Activated B cell treated with CpG ODN at 0.5 μM for 24 hours (primary cell): Measurements from ENCODE around the gene DLGAP4. TPM values are rescaled to one million over a fixed set of nuclear protein-coding genes. Genes with fewer than 3 reads are reported as not detected.
A peak's percentile ranks its signal among the peaks of the same experiment; 100 is the strongest.

ENCODE experiments used
- ATAC-seq: fragments of 200-7000 bp; cut with Tn5 transposase; one replicate; pipeline ENCODE4 v1.10.0; 2021; ENCODE audit warnings: low read depth, mild to moderate bottlenecking, moderate library complexity
- CTCF ChIA-PET: fragments of 350-600 bp; sonication (Branson Sonifier 250); formaldehyde crosslinking; loops from one replicate; lab custom pipeline; 2021; ENCODE audit warnings: antibody characterized with exemption; lab: Charles Lee
- POLR2A ChIA-PET: fragments of 350-600 bp; sonication (Branson Sonifier 250); formaldehyde crosslinking; loops from one replicate; lab custom pipeline; 2021; ENCODE audit warnings: antibody characterized with exemption; lab: Charles Lee
- DNase-seq: peaks from one replicate; pipeline ENCODE4 v3.0.0; 2022
- H3K27ac Mint-ChIP-seq: one replicate; pipeline ENCODE4 v1.8.0; 2020; ENCODE audit warnings: mixed read lengths
- H3K27me3 Mint-ChIP-seq: one replicate; pipeline ENCODE4 v1.8.0; 2021; ENCODE audit warnings: mixed read lengths
- H3K36me3 Mint-ChIP-seq: one replicate; pipeline ENCODE4 v1.8.0; 2021; ENCODE audit warnings: low read depth, mixed read lengths
- H3K4me1 Mint-ChIP-seq: one replicate; pipeline ENCODE4 v1.8.0; 2021; ENCODE audit warnings: mixed read lengths
- H3K4me3 Mint-ChIP-seq: one replicate; pipeline ENCODE4 v1.8.0; 2020; ENCODE audit warnings: mild to moderate bottlenecking, mixed read lengths
- H3K9me3 Mint-ChIP-seq: one replicate; pipeline ENCODE4 v1.8.0; 2020; ENCODE audit warnings: mixed read lengths
- CTCF ChIP-seq: fragments of 200-600 bp; IDR thresholded peaks from one replicate; pipeline ENCODE4 v1.8.0; 2022; ENCODE audit warnings: antibody characterized with exemption, mild to moderate bottlenecking
- intact Hi-C: fragments of 100-400 bp; cut with micrococcal nuclease; formaldehyde crosslinking; loops from one replicate; pipeline ENCODE4 v1.15.1; 2024
- total RNA-seq: library from RNA; stranded (reverse); gene quantifications from 2 replicates; pipeline ENCODE4 v1.2.3, GENCODE V29; 2022

DLGAP4 gene
- total RNA-seq, 1 donor from 2014 or later, result 38.7 TPM

DNA sequence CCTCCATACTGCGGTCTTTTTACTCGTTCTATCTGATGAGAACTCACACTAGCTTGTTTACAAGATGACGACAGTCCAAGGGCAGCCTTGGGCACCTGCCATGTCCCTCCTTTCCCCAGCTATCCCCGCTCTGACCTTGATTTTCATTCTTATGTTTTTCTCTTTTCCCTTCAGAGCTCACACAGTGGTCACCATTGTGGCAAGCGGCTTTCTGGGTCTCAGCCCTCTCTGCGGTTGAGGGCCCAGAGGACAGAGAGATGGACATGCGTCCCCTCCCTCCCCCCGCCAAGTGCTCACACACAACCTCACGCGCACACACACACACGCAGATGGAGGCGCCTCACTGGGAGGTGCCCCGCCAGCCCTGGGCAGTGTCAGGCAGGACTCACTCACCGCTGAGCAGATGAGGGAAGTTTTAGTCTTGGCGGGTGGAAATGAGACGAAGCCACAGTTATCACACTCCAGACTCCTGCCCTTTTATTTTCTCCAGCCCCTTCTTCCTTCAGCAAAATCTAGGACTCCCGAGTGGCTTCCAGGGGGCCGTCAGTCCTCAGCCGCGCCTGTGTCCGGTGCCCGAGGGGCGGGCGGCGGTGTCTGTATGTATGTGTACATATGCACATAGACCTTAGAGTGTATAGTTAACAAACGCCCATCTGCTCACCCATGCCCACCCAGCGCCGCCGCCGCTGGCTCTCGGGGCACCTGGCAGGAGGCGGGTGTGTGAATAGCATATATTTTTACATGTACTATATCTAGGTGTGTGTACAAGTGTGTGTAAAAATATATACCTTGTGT, 221.4 kb downstream of the DLGAP4 start:
- ChIA-PET POLR2A (no interaction called here), CTCF (no interaction called here)
- Mint-ChIP-seq H3K27me3 (no peaks in the 10 kb centered on the region), H3K4me1 (peaks cover 18% of the 10 kb centered on the region), H3K9me3 (no peaks in the 10 kb centered on the region), H3K27ac (no peak overlapping the region), H3K36me3 (peaks cover 45% of the 10 kb centered on the region), H3K4me3 (no peak overlapping the region)
- TF ChIP-seq CTCF, result no peak
- intact Hi-C loops, result no loop called here
- DNase-seq (no peak), ATAC-seq (no peak)

- no peaks in the 10 kb centered on the region for H3K27me3 Mint-ChIP-seq
- POLR2A ChIA-PET, result no interaction called here
- H3K36me3 Mint-ChIP-seq, result peaks cover 42% of the 10 kb centered on the region
- intact Hi-C loops, result no loop called here
- peak overlapping the region; percentile 12 for H3K27ac Mint-ChIP-seq
- CTCF ChIA-PET, result no interaction called here
- H3K9me3 Mint-ChIP-seq, result no peaks in the 10 kb centered on the region
- peaks cover 10% of the 10 kb centered on the region for H3K4me1 Mint-ChIP-seq
- ATAC-seq, result no peak
- no peak for DNase-seq
- TF ChIP-seq CTCF, result no peak
- H3K4me3 Mint-ChIP-seq, result no peak overlapping the region
Measured at GRCh38 chr20:36528176-36528874, 222.2 kb downstream of the DLGAP4 start.

- Mint-ChIP-seq H3K36me3 (peaks cover 40% of the 10 kb centered on the region), H3K9me3 (no peaks in the 10 kb centered on the region), H3K4me1 (peaks cover 4% of the 10 kb centered on the region), H3K27ac (peak overlapping the region; percentile 12), H3K4me3 (no peak overlapping the region), H3K27me3 (no peaks in the 10 kb centered on the region)
- ATAC-seq (no peak), DNase-seq (no peak)
- intact Hi-C loops, result no loop called here
- TF ChIP-seq CTCF, result no peak
- ChIA-PET CTCF (no interaction called here), POLR2A (no interaction called here)
Measured at GRCh38 chr20:36528875-36529417, 222.8 kb downstream of the DLGAP4 start.

- peaks cover 12% of the 10 kb centered on the region for H3K36me3 Mint-ChIP-seq
- ChIA-PET CTCF (no interaction called here), POLR2A (no interaction called here)
- ATAC-seq (no peak), DNase-seq (no peak)
- TF ChIP-seq CTCF, result no peak
- H3K4me3 Mint-ChIP-seq, result no peak overlapping the region
- intact Hi-C loops, result no loop called here
- no peak overlapping the region for H3K27ac Mint-ChIP-seq
- H3K27me3 Mint-ChIP-seq, result no peaks in the 10 kb centered on the region
- H3K4me1 Mint-ChIP-seq, result no peaks in the 10 kb centered on the region
- no peaks in the 10 kb centered on the region for H3K9me3 Mint-ChIP-seq
Measured at GRCh38 chr20:36532388-36532787, 226.2 kb downstream of the DLGAP4 start.

DNA sequence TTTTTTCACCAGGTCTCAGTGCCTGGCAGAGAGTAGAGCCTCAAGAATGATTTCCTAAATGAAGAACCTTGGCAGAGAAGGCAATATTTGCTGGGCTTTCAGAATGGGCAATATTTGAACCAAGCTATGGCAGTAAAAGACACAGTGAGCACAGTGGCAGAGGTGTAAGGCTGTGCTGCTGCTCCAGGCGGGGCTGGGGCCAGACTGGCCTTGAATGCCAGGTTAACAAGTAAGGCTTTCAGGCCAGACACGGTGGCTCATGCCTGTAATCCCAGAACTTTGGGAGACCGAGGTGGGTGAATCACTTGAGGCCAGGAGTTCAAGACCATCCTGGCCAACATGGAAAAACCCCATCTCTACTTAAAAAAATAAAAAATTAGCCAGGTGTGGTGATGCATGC, 226.7 kb downstream of the DLGAP4 start:
- no peak for DNase-seq
- H3K27ac Mint-ChIP-seq, result no peak overlapping the region
- no peak overlapping the region for H3K4me3 Mint-ChIP-seq
- no peak for TF ChIP-seq CTCF
- H3K36me3 Mint-ChIP-seq, result peaks cover 8% of the 10 kb centered on the region
- POLR2A ChIA-PET, result interaction anchor here (0.5 kb wide), 1 partner anchor 332 kb away, joined by 3 read pairs; no protein-coding TSS in a partner anchor
- CTCF ChIA-PET, result no interaction called here
- H3K9me3 Mint-ChIP-seq, result no peaks in the 10 kb centered on the region
- intact Hi-C loops, result no loop called here
- ATAC-seq, result no peak
- H3K27me3 Mint-ChIP-seq, result no peaks in the 10 kb centered on the region
- no peaks in the 10 kb centered on the region for H3K4me1 Mint-ChIP-seq
